ENCODE results near the gene FRK. TPM values are rescaled to one million over a fixed set of nuclear protein-coding genes. Genes with fewer than 3 reads are reported as not detected.

Gene FRK
- total and polyA plus RNA-seq, 3 donors from 2014 or later: 1.5 to 3.7 (median 2.5) TPM

GRCh38 chr6:115999235-115999634 lies 61.5 kb downstream of the FRK start:
- Histone ChIP-seq H3K27ac (no peak overlapping the region), H3K36me3 (ENCODE audit: low read depth, missing control alignments) (no peaks in the 10 kb centered on the region), H3K4me1 (no peaks in the 10 kb centered on the region), H3K9me3 (no peaks in the 10 kb centered on the region), H3K27me3 (no peaks in the 10 kb centered on the region), H3K4me3 (no peak overlapping the region)
- DNase-seq: no peak
- TF ChIP-seq POLR2A (IDR thresholded peaks at IDR 0.05): no peak
- TF ChIP-seq, protein P1, sequence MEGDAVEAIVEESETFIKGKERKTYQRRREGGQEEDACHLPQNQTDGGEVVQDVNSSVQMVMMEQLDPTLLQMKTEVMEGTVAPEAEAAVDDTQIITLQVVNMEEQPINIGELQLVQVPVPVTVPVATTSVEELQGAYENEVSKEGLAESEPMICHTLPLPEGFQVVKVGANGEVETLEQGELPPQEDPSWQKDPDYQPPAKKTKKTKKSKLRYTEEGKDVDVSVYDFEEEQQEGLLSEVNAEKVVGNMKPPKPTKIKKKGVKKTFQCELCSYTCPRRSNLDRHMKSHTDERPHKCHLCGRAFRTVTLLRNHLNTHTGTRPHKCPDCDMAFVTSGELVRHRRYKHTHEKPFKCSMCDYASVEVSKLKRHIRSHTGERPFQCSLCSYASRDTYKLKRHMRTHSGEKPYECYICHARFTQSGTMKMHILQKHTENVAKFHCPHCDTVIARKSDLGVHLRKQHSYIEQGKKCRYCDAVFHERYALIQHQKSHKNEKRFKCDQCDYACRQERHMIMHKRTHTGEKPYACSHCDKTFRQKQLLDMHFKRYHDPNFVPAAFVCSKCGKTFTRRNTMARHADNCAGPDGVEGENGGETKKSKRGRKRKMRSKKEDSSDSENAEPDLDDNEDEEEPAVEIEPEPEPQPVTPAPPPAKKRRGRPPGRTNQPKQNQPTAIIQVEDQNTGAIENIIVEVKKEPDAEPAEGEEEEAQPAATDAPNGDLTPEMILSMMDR (IDR thresholded peaks at IDR 0.05): no peak
- intact Hi-C loops (cut with DNase I; ENCODE audit: low total_unique reads): no loop called here
- 66 to 78% methylated on average over 3 of the region's 3 CpGs for WGBS, 2 donors

DNA sequence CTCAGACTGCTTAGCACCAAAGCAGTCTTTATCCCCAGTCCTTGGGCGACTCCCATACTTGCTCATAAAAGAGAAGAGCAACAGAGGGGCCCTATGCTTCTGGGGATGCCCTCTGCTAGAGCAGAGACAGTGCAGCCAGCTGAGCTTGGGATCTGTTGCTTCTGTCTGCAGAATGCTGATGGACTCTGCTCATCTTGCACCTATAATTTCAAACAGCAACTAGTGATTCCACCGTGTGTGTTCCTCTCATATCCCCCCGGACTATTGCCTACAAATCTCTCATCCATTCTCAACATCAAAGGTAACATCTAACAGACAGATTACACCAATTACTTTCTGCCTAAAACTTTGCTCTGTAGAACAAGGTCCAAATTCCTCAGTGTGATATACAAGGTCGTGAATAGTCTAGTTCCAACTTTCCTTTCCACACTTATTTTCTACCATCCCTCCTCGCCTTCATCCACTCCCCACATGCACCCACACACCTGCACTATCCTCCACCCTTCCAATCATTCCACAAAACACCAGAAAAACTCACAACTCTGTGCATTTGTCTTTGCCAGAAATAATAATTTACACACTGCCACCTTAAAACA lies 62.6 kb downstream of the FRK start:
- H3K27me3 ChIP-seq: no peaks in the 10 kb centered on the region
- intact Hi-C loops (cut with DNase I; ENCODE audit: low total_unique reads): no loop called here

DNA sequence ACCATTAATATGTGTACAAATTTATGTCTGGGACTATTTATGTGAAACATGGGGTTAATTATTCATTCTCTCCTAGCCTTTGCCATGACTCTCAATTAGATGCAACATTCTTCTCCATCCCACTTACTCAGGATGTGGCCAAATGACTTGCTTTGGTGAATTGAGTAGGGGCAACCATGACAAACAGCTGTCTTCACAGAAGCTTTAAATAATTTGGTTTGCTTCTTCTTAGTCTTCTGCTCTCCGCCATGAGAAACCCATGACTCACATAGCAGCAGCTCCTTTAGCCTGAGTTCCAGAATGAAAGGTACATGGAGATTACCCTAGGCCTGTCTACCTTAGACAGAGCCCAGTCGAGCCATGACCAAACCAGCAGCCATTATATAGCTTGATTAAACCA lies 74.7 kb downstream of the FRK start:
- TF ChIP-seq, protein P1 (IDR thresholded peaks at IDR 0.05): no peak
- no peak for TF ChIP-seq POLR2A (IDR thresholded peaks at IDR 0.05)
- 86 to 97% methylated on average over 2 of the region's 2 CpGs for WGBS, 2 donors
- Histone ChIP-seq H3K36me3 (ENCODE audit: low read depth, missing control alignments) (no peaks in the 10 kb centered on the region), H3K27me3 (no peaks in the 10 kb centered on the region), H3K4me3 (no peak overlapping the region), H3K4me1 (no peaks in the 10 kb centered on the region), H3K27ac (no peak overlapping the region), H3K9me3 (no peaks in the 10 kb centered on the region)
- no peak for DNase-seq
- intact Hi-C loops (cut with DNase I; ENCODE audit: low total_unique reads): no loop called here

More for the DNA sequence above, 62.6 kb downstream of the FRK start:
- H3K4me1 ChIP-seq: no peaks in the 10 kb centered on the region
- DNase-seq: no peak
- H3K36me3 ChIP-seq (ENCODE audit: low read depth, missing control alignments): no peaks in the 10 kb centered on the region
- no peaks in the 10 kb centered on the region for H3K9me3 ChIP-seq
- 59 to 70% methylated on average over 5 of the region's 5 CpGs for WGBS, 2 donors
- H3K27ac ChIP-seq: no peak overlapping the region
- H3K4me3 ChIP-seq: no peak overlapping the region
- TF ChIP-seq, protein P1 (IDR thresholded peaks at IDR 0.05): no peak
- no peak for TF ChIP-seq POLR2A (IDR thresholded peaks at IDR 0.05)

GRCh38 chr6:115984809-115985208 lies 75.9 kb downstream of the FRK start:
- intact Hi-C loops (cut with DNase I; ENCODE audit: low total_unique reads): no loop called here
- Histone ChIP-seq H3K4me3 (no peak overlapping the region), H3K27me3 (no peaks in the 10 kb centered on the region), H3K36me3 (ENCODE audit: low read depth, missing control alignments) (no peaks in the 10 kb centered on the region), H3K4me1 (no peaks in the 10 kb centered on the region), H3K27ac (no peak overlapping the region), H3K9me3 (no peaks in the 10 kb centered on the region)
- 74 to 97% methylated on average over 2 of the region's 2 CpGs for WGBS, 2 donors
- no peak for DNase-seq
- no peak for TF ChIP-seq POLR2A (IDR thresholded peaks at IDR 0.05)
- TF ChIP-seq, protein P1 (IDR thresholded peaks at IDR 0.05): no peak

GRCh38 chr6:115983998-115984397 lies 76.7 kb downstream of the FRK start:
- no peaks in the 10 kb centered on the region for H3K27me3 ChIP-seq
- no peak overlapping the region for H3K27ac ChIP-seq
- no peaks in the 10 kb centered on the region for H3K9me3 ChIP-seq
- no peaks in the 10 kb centered on the region for H3K36me3 ChIP-seq (ENCODE audit: low read depth, missing control alignments)
- WGBS, 2 donors: 92 to 93% methylated on average over 4 of the region's 4 CpGs
- no peaks in the 10 kb centered on the region for H3K4me1 ChIP-seq
- no peak overlapping the region for H3K4me3 ChIP-seq
- TF ChIP-seq, protein P1 (IDR thresholded peaks at IDR 0.05): no peak
- TF ChIP-seq POLR2A (IDR thresholded peaks at IDR 0.05): no peak
- intact Hi-C loops (cut with DNase I; ENCODE audit: low total_unique reads): no loop called here
- no peak for DNase-seq

Data from testis (tissue), 3 donors.